Measurements from ENCODE around the gene MRPS10.
"Not testable (repeated sequence)": the region's sequence is repeated elsewhere in the genome, so short reads cannot be mapped to it uniquely, and the experiment has no call there.

The MRPS10 gene

DNA sequence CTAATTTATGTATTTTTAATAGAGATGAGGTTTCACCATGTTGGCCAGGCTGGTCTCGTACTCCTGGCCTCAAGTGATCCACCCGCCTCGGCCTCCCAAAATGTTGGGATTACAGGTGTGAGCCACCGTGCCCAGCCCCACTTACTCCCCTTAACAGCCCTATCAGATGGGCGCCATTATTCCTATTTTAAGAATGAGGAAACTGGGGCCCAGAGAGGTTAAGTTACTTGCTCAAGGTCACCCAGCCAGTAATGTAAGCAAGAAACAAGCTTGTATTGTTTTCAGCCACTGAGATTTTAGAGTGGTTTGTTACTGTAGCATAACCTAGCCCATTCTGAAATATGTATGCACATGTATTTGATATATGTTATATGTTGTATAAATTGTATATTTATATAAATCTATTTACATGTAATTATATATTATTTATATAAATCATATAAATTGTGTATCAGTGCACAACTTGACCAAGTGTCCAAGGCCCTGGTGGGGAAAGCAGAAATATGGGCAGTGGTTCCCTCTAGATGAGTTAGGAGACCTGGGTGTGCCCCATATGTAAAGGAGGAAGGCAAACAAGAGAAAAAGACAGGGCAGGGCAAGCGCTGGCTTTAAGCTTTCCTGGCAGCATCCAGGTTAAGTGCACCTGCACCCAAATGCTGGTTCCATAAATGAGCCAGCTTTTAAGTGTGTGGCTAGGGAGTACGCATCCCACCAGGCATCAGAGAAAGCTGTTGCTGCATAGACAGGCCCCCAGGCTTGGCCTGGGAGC, 45.7 kb downstream of the MRPS10 start:
- no peak for DNase-seq

DNA sequence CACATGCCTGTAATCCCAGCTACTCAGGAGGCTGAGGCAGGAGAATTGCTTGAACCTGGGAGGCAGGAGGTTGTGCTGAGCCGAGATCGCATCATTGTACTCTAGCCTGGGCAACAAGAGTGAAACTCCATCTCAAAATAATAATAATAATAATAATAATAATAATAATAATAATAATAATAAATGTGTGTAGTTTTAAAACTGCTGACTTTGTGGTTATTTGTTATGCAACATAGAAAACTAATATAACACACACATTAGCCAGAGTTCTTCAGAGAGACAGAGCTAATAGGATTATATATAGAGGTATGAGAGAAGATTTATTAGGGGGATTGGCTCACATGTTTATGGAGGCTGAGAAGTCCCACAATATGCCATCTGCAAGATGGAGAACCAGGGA, 47.9 kb downstream of the MRPS10 start:
- DNase-seq: not testable (repeated sequence)

DNA sequence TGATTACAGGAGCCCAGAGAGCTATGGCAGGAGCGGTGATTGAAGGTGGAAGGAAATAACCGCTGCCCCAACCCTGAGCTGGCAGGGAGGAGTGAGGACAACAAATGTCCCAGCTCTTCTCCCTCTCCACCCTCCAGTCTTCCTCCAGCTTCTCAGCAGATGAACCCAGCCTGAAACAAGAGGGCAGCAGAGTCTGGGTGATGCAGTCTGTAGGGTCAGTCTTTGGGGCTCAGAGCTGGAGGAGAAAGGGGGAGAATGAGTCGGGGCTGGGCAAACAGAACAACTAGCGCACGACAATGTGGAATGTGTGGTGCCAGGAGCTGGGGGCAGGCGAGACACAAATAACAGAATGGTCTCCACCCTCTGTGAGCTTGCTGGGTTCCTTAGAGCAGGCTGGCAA, 49.0 kb downstream of the MRPS10 start:
- no peak for DNase-seq

DNA sequence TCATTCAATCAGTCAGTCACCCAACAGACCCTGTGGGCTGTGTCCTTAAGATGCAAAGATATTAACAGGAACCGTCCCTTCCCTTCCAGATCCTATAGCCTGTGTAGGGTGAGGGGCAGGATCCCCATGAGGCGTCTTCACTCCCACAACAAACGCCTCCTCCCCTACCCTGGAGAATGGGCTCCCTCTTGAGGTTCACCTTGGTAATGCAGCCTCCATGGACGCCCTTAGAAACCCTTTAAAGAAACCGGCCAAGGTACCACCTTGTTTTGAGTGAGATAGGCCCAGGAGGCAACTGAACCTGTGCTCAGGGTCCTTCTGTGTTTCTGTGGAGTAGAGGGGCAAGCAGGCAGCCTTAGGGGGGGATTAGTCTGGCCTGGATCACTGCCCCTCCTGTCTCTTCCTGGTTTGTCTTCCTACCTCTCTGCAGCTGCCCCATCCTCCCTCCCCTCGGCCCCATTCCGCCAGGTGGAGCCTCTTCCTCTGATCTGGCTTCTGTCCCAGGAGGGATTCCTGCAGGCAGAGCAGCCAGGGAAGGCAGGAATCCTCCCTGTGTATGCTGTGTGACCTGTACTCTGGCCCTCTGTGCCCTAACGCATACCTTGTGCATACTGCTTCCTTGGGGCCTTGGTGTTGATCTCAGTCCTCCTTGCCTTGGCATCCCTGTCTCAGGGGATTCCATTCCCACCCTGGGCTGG, 51.1 kb downstream of the MRPS10 start:
- peak; percentile 83 for DNase-seq

DNA sequence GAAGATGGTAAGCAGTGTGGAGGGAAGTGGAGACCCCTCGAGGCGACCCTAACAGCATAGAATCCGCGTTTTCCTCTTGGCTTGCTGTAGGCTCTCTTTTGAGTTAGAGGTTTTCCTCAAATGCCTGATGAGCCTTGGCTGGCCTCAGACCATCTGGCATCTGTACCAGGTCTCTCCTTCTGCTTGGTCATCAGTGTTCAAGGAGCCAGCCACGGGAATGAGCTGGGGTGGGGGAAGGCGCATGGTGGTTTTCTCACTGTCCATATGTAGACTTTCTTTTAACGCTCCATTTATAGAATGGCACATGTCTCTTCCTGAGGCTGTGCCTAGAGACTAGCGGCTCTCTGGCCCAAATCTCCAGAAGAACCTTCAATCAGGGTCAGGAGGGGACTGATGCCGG, 52.6 kb downstream of the MRPS10 start:
- no peak for DNase-seq

DNA sequence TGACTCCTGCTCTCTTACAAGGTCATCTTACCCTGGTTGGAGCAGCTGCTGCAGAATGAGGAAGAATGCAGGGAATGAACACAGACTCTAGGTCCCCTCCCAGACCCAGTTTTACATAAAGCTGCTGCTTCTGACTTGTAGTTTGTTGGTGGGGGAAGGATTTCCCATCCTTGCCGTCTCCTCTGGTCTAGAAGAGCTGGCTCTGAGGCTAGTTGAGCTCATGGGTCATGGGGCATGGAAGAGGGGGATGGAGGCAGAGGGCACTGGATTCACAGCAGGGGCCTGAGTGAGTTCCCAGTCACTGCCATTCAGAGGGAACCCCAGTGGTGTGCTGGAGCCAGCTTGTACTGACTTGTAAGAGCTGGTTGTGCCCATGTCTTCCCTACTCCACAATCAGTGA, 53.7 kb downstream of the MRPS10 start:
- no peak for DNase-seq

DNA sequence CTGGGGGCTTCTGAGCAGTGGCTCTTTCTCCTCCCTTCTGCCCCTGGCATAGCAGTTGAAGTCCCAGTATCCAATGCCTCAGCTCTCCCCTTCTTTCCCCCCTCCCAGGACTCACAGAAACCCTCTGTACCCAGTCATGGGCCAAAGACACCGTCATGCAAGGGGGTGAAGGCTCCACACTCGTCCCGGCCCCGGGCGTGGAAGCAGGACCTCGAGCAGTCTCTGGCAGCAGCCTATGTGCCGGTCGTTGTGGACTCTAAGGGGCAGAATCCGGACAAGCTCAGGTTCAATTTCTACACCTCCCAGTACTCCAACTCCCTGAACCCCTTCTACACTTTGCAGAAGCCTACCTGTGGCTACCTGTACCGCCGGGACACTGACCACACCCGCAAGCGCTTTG, 54.8 kb downstream of the MRPS10 start:
- no peak for DNase-seq

DNA sequence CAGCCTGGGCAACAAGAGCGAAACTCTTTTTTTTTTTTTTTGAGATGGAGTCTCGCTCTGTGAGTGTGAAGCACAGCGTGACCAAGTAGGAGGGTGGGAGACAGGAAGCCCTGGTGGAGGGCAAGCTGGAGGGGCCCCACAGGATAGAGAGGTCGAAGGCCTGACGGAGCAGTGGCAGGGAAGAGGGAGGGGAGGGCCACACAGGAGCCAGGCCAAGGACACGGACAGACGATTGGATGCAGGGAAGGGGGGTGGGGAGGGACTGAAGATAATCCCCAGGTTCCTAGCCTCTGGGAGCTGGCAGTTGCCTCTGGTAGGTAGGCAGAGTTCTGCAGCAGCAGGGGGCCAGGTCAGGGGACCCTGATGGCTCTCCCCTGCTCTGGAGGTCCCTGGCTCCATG, 55.3 kb downstream of the MRPS10 start:
- DNase-seq: no peak

DNA sequence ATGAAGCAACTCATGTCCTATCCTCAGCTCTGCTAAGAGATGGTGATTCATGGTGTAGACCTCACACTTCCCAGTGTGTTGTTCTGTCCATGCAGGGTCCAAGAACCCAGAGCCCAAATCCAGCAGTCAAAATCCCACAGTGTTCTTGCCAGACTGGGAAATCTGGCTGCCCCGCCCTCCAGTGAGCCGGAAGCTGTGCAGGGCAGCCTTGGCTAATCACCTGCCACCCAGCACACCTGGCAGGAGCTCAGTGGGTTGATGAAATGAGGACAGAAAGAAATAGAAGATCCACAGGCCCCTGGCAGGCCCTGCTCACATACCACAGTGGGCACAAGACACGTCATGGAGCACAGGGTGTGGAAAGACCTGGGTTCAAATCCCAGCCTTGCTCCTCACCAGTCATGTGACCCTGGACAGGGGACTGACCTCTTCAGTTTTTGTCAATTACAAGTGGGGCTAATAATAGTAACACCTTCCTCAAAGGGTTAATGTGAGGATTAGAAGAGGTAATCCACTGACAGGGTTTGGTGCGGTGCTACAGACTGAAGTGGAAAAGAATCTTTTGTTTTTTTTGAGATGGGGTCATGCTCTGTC, 58.1 kb downstream of the MRPS10 start:
- DNase-seq: no peak

DNA sequence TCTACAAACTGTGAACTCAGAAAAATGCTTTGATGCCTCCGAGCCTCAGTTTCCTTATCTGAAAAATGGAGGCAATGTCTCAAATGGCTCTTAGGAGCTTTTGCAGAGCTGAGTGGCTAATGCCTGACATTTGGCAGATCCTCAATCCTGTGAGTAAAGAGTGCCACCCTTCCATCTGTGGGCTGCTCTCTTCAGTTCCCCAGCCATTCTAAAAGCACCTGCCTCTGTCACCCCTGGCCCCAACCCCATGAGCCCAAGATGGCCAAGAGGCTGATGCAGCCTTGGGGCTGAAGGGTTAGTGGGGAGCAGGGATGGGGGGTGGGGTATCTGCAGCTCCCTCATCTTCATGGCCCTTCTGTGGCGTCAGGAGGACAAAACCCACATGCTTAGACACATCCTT, 59.0 kb downstream of the MRPS10 start:
- no peak for DNase-seq

DNA sequence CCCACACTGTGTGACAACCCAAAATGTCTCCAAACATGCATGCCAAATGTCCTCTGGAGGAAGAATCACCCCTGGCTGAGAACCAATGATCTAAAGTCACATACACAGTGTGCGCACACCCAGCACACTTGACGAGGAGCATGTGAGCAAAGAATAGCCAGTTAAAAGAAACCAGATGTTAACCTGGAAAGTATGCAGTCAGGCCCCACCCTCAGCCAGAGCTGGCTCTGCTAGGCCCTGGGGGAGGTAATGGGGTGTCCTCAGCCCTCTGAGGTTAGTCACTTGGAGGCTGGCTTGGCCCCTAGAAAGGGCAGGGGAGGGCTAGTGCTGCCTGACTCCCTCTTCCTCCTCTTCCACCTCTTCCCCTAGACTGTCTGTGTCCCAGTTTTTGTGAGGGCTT, 59.6 kb downstream of the MRPS10 start:
- DNase-seq: no peak

All from stimulated activated CD4-positive, alpha-beta T cell treated with anti-CD3 and anti-CD28 coated beads, Interleukin-4, amount 100 ng/mL, for 24 hours (primary cell).